Keratinocyte (primary cell): ENCODE measurements around the gene DFFA.

Experiments used
- EZH2 ChIP-seq: IDR thresholded peaks from one replicate; pipeline ENCODE4 v1.6.1; 2012; ENCODE audit warnings: inconsistent platforms, mild to moderate bottlenecking, low read length, moderate library complexity
- TF ChIP-seq, protein P1 (sequence below), 3 experiments: IDR thresholded peaks in 1 of 3; conservative IDR thresholded peaks in 1 of 3; optimal IDR thresholded peaks in 1 of 3; 2 replicates in 2 of 3; 3 replicates in 1 of 3; pipeline versions ENCODE3 to v1.5.1; 2011; ENCODE audit warnings: low read length in 3 of 3, mild to moderate bottlenecking in 3 of 3, moderate library complexity in 2 of 3, control low read depth in 1 of 3, inconsistent platforms in 1 of 3; ENCODE audit not compliant: insufficient read depth in 2 of 3; ENCODE audit errors: extremely low read depth in 1 of 3

DNA sequence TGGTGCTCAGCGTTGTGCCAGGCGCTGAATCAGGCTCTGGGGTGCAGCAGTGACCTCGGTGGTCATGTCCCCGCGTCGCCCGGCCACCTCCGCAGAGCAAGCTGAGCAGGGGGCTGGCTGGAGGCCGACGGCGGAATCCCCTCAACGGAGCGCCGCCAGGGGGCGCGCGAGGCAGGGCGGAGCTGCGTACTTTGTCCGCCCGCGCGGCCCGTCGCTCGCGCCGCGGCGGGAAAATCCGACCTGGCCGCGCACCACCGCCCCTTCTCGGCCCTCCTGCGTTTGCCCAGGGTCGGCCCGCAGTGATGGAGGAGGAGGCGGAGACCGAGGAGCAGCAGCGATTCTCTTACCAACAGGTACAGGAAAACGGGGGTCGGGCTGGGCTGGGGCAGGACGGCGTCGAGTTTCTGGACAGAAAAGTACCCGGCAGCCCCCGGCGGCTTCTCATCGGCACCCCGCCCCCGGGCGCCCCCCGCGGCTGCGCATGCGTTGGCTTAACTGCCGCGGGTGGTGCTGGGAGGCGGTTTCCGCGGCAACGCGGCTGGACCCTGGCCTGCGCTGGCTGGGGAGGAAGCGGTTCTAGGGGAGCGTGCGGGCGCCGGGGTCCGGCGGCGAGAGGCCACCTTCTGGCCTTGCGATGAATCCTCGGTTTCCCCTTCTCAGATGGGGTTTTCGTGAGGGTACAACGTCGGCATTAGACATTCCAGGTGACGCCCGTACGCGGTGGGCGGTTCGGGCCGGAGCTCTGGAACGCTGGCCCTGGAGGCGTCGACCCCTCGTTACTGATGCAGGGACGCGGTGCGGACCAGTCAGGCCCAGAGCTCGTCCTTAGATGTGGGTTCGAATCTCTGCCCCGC, 41.9 kb downstream of the DFFA start, which contains the start of gene CENPS:
- TF ChIP-seq, protein P1, sequence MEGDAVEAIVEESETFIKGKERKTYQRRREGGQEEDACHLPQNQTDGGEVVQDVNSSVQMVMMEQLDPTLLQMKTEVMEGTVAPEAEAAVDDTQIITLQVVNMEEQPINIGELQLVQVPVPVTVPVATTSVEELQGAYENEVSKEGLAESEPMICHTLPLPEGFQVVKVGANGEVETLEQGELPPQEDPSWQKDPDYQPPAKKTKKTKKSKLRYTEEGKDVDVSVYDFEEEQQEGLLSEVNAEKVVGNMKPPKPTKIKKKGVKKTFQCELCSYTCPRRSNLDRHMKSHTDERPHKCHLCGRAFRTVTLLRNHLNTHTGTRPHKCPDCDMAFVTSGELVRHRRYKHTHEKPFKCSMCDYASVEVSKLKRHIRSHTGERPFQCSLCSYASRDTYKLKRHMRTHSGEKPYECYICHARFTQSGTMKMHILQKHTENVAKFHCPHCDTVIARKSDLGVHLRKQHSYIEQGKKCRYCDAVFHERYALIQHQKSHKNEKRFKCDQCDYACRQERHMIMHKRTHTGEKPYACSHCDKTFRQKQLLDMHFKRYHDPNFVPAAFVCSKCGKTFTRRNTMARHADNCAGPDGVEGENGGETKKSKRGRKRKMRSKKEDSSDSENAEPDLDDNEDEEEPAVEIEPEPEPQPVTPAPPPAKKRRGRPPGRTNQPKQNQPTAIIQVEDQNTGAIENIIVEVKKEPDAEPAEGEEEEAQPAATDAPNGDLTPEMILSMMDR (optimal IDR thresholded peaks at IDR 0.05 in 1 of 3, IDR thresholded peaks at IDR 0.05 in 1 of 3, conservative IDR thresholded peaks at IDR 0.05 in 1 of 3; ENCODE audit: extremely low read depth in 1 of 3, insufficient read depth in 2 of 3, low read length in 3 of 3), result peak; percentile 72 to 94 (median 91)
- TF ChIP-seq EZH2, result no peak
